H9 (cell line): Measurements from ENCODE around the gene ASPSCR1. TPM values are rescaled to one million over a fixed set of nuclear protein-coding genes. Genes with fewer than 3 reads are reported as not detected.

ENCODE experiments used
- DNase-seq: peaks from one replicate; pipeline ENCODE4 v3.0.0-alpha.2; 2017
- H2AFZ ChIP-seq: one replicate; pipeline ENCODE4 v1.6.1; 2013; ENCODE audit warnings: mild to moderate bottlenecking, low read length, control low read depth, moderate library complexity
- H2AK5ac ChIP-seq: 2 replicates; pipeline ENCODE4 v1.6.1; 2013; ENCODE audit warnings: low read length, control low read depth, mixed read lengths; ENCODE audit not compliant: insufficient read length
- H2BK120ac ChIP-seq: one replicate; pipeline ENCODE4 v1.6.1; 2013; ENCODE audit warnings: low read depth, mild to moderate bottlenecking, low read length, control low read depth, inconsistent platforms; ENCODE audit not compliant: poor library complexity, severe bottlenecking
- H2BK12ac ChIP-seq: 2 replicates; pipeline ENCODE4 v1.6.1; 2013; ENCODE audit warnings: low read length, control low read depth, mixed read lengths, low read depth; ENCODE audit not compliant: insufficient read length
- H2BK15ac ChIP-seq: 2 replicates; pipeline ENCODE4 v1.6.1; 2013; ENCODE audit warnings: low read depth, low read length, control low read depth
- H2BK20ac ChIP-seq: one replicate; pipeline ENCODE4 v1.6.1; 2013; ENCODE audit warnings: low read depth, mild to moderate bottlenecking, low read length, control low read depth, inconsistent platforms; ENCODE audit not compliant: poor library complexity, severe bottlenecking
- H2BK5ac ChIP-seq: 2 replicates; pipeline ENCODE4 v1.6.1; 2013; ENCODE audit warnings: low read length, control low read depth, mixed read lengths; ENCODE audit not compliant: insufficient read length
- H3K14ac ChIP-seq: 2 replicates; pipeline ENCODE4 v1.6.1; 2013; ENCODE audit warnings: low read length, control low read depth; ENCODE audit not compliant: insufficient read depth
- H3K18ac ChIP-seq: 2 replicates; pipeline ENCODE4 v1.6.1; 2013; ENCODE audit warnings: low read depth, mild to moderate bottlenecking, mixed read lengths, low read length, control low read depth; ENCODE audit not compliant: insufficient read length
- H3K23ac ChIP-seq: 2 replicates; pipeline ENCODE4 v1.6.1; 2013; ENCODE audit warnings: low read length, control low read depth, mixed read lengths, low read depth; ENCODE audit not compliant: insufficient read length
- H3K23me2 ChIP-seq: 2 replicates; pipeline ENCODE4 v1.6.1; 2013; ENCODE audit warnings: low read depth, mild to moderate bottlenecking, mixed read lengths, low read length, control low read depth; ENCODE audit not compliant: insufficient read length, poor library complexity, severe bottlenecking
- H3K27ac ChIP-seq: 2 replicates; pipeline ENCODE4 v1.5.1; 2013; ENCODE audit warnings: low read length, control low read depth, mixed read lengths, low read depth; ENCODE audit not compliant: insufficient read length
- H3K27me3 ChIP-seq: 2 replicates; pipeline ENCODE4 v1.6.1; 2013; ENCODE audit warnings: low read length, control low read depth, inconsistent platforms; ENCODE audit not compliant: insufficient read depth
- H3K4ac ChIP-seq: 2 replicates; pipeline ENCODE4 v1.6.1; 2013; ENCODE audit warnings: low read depth, mild to moderate bottlenecking, control low read depth, inconsistent platforms, low read length, moderate library complexity
- H3K4me1 ChIP-seq: 2 replicates; pipeline ENCODE4 v1.6.1; 2013; ENCODE audit warnings: low read length, control low read depth, inconsistent platforms; ENCODE audit not compliant: insufficient read depth
- H3K4me2 ChIP-seq: 2 replicates; pipeline ENCODE4 v1.6.1; 2013; ENCODE audit warnings: low read length, control low read depth, mixed read lengths; ENCODE audit not compliant: insufficient read length, insufficient read depth
- H3K56ac ChIP-seq: 2 replicates; pipeline ENCODE4 v1.6.1; 2013; ENCODE audit warnings: low read depth, mild to moderate bottlenecking, mixed read lengths, low read length, control low read depth; ENCODE audit not compliant: insufficient read length
- H3K79me1 ChIP-seq: 2 replicates; pipeline ENCODE4 v1.6.1; 2013; ENCODE audit warnings: low read depth, mild to moderate bottlenecking, moderate library complexity, low read length, control low read depth, inconsistent platforms; ENCODE audit not compliant: insufficient read depth, poor library complexity, severe bottlenecking
- H3K79me2 ChIP-seq: 2 replicates; pipeline ENCODE4 v1.6.1; 2013; ENCODE audit warnings: low read length, control low read depth, inconsistent platforms; ENCODE audit not compliant: insufficient read depth
- H3K9ac ChIP-seq: 2 replicates; pipeline ENCODE4 v1.6.1; 2013; ENCODE audit warnings: low read length, control low read depth, mixed read lengths; ENCODE audit not compliant: insufficient read length; ENCODE audit errors: extremely low read depth
- H3K9me3 ChIP-seq: one replicate; pipeline ENCODE4 v1.6.1; 2013; ENCODE audit warnings: low read depth, low read length, inconsistent platforms; ENCODE audit not compliant: control insufficient read depth
- H3T11ph ChIP-seq: one replicate; pipeline ENCODE4 v1.6.1; 2013; ENCODE audit warnings: mild to moderate bottlenecking, low read length, control low read depth, inconsistent platforms
- H4K20me1 ChIP-seq: one replicate; pipeline ENCODE4 v1.6.1; 2013; ENCODE audit not compliant: control insufficient read depth, insufficient read length, insufficient read depth
- H4K5ac ChIP-seq: 2 replicates; pipeline ENCODE4 v1.6.1; 2013; ENCODE audit warnings: low read depth, mild to moderate bottlenecking, mixed read lengths, low read length, control low read depth; ENCODE audit not compliant: insufficient read length
- H4K8ac ChIP-seq: replicated peaks from 2 replicates; pipeline ENCODE4 v1.6.1; 2013; ENCODE audit warnings: low read length, control low read depth, mixed read lengths, low read depth; ENCODE audit not compliant: insufficient read length
- H4K91ac ChIP-seq: 2 replicates; pipeline ENCODE4 v1.6.1; 2013; ENCODE audit warnings: low read depth, mild to moderate bottlenecking, moderate library complexity, mixed read lengths, low read length, control low read depth; ENCODE audit not compliant: insufficient read length
- H3K27ac Mint-ChIP-seq, 3 experiments: 2 replicates in 2 of 3; 3 replicates in 1 of 3; pipeline ENCODE4 v1.8.0; 2020 to 2021; ENCODE audit warnings: mixed read lengths in 3 of 3, mild to moderate bottlenecking in 1 of 3, moderate library complexity in 1 of 3
- H3K27me3 Mint-ChIP-seq: 2 replicates; pipeline ENCODE4 v1.8.0; 2021; ENCODE audit warnings: low read depth, mild to moderate bottlenecking, moderate library complexity, mixed read lengths
- H3K36me3 Mint-ChIP-seq, 3 experiments: 2 replicates in 2 of 3; 3 replicates in 1 of 3; pipeline ENCODE4 v1.8.0; 2020 to 2021; ENCODE audit warnings: low read depth in 3 of 3, mixed read lengths in 3 of 3; ENCODE audit not compliant: insufficient read depth in 1 of 3
- H3K4me1 Mint-ChIP-seq, 2 experiments: 2 replicates each; pipeline ENCODE4 v1.8.0; 2020; ENCODE audit warnings: mixed read lengths in 2 of 2
- H3K4me3 Mint-ChIP-seq, 2 experiments: 2 replicates in 1 of 2; 3 replicates in 1 of 2; pipeline ENCODE4 v1.8.0; 2020 to 2021; ENCODE audit warnings: mild to moderate bottlenecking in 2 of 2, mixed read lengths in 2 of 2, moderate library complexity in 1 of 2
- H3K9me3 Mint-ChIP-seq, 2 experiments: 2 replicates in 1 of 2; 3 replicates in 1 of 2; pipeline ENCODE4 v1.8.0; 2020; ENCODE audit warnings: mild to moderate bottlenecking in 2 of 2, mixed read lengths in 2 of 2, moderate library complexity in 1 of 2
- WGBS: extraction: QIAGEN DNeasy Blood & Tissue Kit; methylation state at CpG from one replicate; pipeline ENCODE4 v1.1.7; 2013; ENCODE audit warnings: missing lambda C conversion rate, low lambda C conversion rate, mixed read lengths; ENCODE audit not compliant: insufficient read length; ENCODE audit errors: extremely low coverage; 5-methylcytosine and 5-hydroxymethylcytosine counted together
- total RNA-seq: library from RNA; stranded (reverse); gene quantifications from 2 replicates; pipeline ENCODE4 v1.2.1, GENCODE V29; 2021
- TF ChIP-seq, protein P1 (sequence below): fragments of 200-600 bp; sonication (generic); conservative IDR thresholded peaks from 3 replicates; pipeline ENCODE4 v1.8.0; 2021; ENCODE audit warnings: antibody characterized with exemption, mild to moderate bottlenecking

Gene ASPSCR1
- total RNA-seq, 1 experiment from 2014 or later, result 50.9 TPM

- H2AK5ac ChIP-seq, result no peak overlapping the region
- no peak overlapping the region for H2BK120ac ChIP-seq
- Mint-ChIP-seq H3K9me3 (no peaks in the 10 kb centered on the region), H3K4me3 (no peak overlapping the region), H3K27me3 (no peaks in the 10 kb centered on the region), H3K4me1 (0 out of 4 replicates have a peak, but pooled peaks cover 0 to 2% of the 10 kb centered on the region in 2 experiments), H3K36me3 (peaks cover 0 to 9% (median 9%) of the 10 kb centered on the region in 3 experiments; a peak in 6 of 7 replicates), H3K27ac (no peak overlapping the region)
- H2BK15ac ChIP-seq, result no peak overlapping the region
- no peak overlapping the region for H2BK20ac ChIP-seq
- H3K79me1 ChIP-seq, result no peaks in the 10 kb centered on the region
- no peak overlapping the region for H4K91ac ChIP-seq
- H2AFZ ChIP-seq, result no peak overlapping the region
- H3K9ac ChIP-seq, result no peak overlapping the region
- no peaks in the 10 kb centered on the region for H4K20me1 ChIP-seq
- TF ChIP-seq, protein P1, sequence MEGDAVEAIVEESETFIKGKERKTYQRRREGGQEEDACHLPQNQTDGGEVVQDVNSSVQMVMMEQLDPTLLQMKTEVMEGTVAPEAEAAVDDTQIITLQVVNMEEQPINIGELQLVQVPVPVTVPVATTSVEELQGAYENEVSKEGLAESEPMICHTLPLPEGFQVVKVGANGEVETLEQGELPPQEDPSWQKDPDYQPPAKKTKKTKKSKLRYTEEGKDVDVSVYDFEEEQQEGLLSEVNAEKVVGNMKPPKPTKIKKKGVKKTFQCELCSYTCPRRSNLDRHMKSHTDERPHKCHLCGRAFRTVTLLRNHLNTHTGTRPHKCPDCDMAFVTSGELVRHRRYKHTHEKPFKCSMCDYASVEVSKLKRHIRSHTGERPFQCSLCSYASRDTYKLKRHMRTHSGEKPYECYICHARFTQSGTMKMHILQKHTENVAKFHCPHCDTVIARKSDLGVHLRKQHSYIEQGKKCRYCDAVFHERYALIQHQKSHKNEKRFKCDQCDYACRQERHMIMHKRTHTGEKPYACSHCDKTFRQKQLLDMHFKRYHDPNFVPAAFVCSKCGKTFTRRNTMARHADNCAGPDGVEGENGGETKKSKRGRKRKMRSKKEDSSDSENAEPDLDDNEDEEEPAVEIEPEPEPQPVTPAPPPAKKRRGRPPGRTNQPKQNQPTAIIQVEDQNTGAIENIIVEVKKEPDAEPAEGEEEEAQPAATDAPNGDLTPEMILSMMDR, result no peak
- no peak overlapping the region for H3T11ph ChIP-seq
- WGBS, result no CpG with 5 or more reads among the region's 12 CpGs
- no peak overlapping the region for H4K5ac ChIP-seq
- no peak overlapping the region for H2BK5ac ChIP-seq
- H3K4me2 ChIP-seq, result no peak overlapping the region
- no peak for DNase-seq
- H3K4ac ChIP-seq, result no peak overlapping the region
- H2BK12ac ChIP-seq, result no peak overlapping the region
- no peak overlapping the region for H4K8ac ChIP-seq
- H3K79me2 ChIP-seq, result no peaks in the 10 kb centered on the region
- H3K23me2 ChIP-seq, result no peaks in the 10 kb centered on the region
- H3K23ac ChIP-seq, result no peak overlapping the region
- no peak overlapping the region for H3K18ac ChIP-seq
- H3K14ac ChIP-seq, result no peak overlapping the region
- H3K27me3 ChIP-seq, result no peaks in the 10 kb centered on the region
- no peaks in the 10 kb centered on the region for H3K9me3 ChIP-seq
- H3K27ac ChIP-seq, result no peak overlapping the region
- H3K56ac ChIP-seq, result no peak overlapping the region
- H3K4me1 ChIP-seq, result no peaks in the 10 kb centered on the region
Measured at GRCh38 chr17:81999587-81999975, 22.2 kb downstream of the ASPSCR1 start.
